Limb (tissue), 2 donors: ENCODE data around the gene OR4S1.
"Not testable (repeated sequence)": the region's sequence is repeated elsewhere in the genome, so short reads cannot be mapped to it uniquely, and the experiment has no call there.

Experiments
- DNase-seq, 2 donors: peaks; one replicate each; pipeline ENCODE4 v3.0.0-alpha.2; 2016; ENCODE audit errors: extremely low spot score in 2 of 2

The OR4S1 gene

DNA sequence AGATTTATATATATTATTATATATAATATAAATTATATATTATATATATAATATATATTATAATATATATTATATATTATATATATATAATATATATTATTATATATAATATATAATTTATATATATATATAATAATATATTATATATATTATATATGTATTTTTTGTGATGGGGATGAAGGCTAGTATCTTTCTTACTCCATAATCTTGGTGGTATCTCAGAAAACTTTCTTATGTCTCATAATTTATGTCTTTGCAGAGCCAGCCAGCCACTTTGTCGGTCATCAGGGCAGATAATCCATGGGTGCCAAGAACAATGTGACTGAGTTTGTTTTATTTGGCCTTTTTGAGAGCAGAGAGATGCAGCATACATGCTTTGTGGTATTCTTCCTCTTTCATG lies at the start of gene OR4S1:
Gene OR4S1 (plus strand): TSS at position 301 of the 400 bp plus-strand sequence. CDS start 0 bp downstream, at position 301.
- DNase-seq = no peak

DNA sequence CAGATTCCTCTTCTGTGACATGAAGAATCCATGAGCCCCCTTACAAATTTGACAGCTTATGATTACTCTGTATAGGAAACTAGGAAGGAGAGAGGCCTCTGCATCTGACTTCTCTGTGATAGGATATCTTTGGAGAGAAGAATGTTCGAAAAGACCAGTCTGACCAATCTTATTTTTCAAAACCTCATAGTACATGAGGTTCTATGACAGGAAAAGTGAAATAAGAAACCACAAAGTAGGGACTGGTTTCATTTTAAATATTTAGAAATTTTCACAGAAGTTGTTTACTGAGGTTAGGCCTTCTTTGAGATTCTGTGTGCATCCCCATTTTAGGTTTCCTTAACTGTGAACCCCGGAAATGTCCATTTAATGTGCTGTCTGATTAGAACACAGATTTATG lies 44.4 kb upstream of the OR4S1 start:
- no peak for DNase-seq

DNA sequence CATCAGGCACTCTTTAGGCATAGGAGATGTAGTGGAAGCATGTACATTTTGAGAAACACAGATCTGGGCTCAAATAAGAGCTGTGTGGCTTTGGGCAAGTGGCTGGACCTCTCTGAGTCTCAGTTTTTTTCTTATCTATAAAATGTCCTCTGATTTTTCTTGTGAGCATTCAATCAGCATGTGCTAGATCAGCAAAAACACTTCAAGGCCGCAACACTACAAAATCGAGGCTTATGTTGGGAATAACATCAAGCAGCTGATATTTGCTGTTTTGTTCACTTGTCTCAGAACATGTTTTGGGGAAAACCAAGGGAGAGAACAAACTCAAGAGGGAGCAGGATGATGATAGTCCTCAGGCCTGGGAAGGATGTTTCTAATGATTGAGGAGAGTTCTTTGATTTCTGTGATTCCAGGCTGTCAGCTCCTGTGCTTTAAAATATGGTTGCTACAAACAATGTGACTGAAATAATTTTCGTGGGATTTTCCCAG lies 42.6 kb upstream of the OR4S1 start, which contains the start of gene OR4X1:
Gene OR4X1 (plus strand): TSS at position 439 of the 489 bp plus-strand sequence. CDS start 0 bp downstream, at position 439.
- DNase-seq = no peak

DNA sequence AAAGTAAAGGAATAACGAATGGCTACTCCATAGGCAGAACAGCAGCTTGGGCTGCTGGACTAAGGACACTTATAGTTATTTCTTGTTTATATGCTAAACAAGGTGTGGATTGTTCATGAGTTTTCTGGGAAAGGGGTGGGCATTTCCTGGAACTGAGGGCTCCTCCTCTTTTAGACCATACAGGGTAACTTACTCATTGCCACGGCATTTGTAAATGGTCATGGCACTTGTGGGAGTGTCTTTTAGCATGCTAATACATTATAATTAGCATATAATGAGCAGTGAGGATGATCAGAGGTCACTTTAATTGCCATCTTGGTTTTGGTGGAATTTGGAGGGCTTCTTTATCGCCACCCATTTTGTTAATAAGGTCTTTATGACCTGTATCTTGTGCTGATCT lies 35.4 kb upstream of the OR4S1 start:
- no peak for DNase-seq

- DNase-seq = no peak
These were observed 33.4 kb upstream of the OR4S1 start for GRCh38 chr11:48272606-48273005.

DNA sequence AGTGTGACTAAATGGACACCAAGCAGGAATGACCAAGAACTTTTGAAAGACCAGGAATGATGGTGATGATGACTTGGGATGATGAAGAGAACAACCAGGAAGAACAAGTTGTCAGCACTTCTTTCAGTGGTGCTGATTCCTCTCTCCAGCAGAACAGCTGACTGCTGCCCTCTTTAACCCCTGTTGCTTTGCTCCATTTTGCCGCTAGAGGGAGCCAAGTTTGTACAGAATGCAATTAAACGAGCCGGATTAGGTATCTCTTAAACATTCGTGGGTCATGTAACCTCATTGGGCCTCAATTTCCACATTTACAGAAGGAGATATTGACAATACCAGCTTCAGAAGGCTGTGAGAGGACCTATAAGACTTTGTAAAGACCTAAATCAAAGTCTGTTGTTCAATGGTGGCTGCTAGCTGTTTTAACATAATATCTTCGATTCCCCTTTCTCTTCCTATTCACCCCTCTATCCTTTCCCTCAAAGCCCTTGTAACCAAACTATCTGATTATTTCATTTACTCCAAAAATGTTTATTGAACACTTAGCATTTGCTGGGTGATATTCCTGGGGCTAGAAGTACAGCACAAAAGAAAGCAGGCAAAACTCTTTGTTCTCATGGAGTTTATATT lies 1.9 kb downstream of the OR4S1 start:
- DNase-seq = peak in 1 of 2 donors; percentile 10

GRCh38 chr11:48313590-48313989 lies 7.6 kb downstream of the OR4S1 start:
- DNase-seq = not testable (repeated sequence)

DNA sequence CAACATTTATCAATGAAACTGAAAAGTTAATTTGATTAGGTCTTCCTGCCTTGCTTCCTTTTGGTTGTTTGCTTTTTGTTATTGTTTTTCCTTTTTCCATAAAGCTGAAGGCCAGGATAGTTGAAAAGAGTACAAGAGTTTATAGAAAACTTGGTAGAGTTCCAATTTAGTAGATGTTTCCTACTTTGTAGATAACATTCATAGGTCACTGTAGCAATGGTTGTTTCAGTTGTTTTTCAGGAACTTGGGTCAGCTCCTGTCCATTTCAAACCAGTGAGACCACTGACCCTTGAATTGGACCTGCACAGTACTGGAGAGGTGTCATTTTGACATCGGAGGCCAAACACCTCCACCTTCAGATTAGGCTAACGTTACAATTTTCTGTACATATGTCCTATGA lies 13.8 kb downstream of the OR4S1 start:
- DNase-seq = not testable (repeated sequence)

GRCh38 chr11:48324620-48325019 lies 18.6 kb downstream of the OR4S1 start, which contains the start of gene OR4C3:
OR4C3 (plus strand) TSS chr11:48324920; CDS start chr11:48325022, 102 bp downstream.
- not testable (repeated sequence) for DNase-seq

GRCh38 chr11:48341466-48341865 lies 35.4 kb downstream of the OR4S1 start:
- DNase-seq = no peak

DNA sequence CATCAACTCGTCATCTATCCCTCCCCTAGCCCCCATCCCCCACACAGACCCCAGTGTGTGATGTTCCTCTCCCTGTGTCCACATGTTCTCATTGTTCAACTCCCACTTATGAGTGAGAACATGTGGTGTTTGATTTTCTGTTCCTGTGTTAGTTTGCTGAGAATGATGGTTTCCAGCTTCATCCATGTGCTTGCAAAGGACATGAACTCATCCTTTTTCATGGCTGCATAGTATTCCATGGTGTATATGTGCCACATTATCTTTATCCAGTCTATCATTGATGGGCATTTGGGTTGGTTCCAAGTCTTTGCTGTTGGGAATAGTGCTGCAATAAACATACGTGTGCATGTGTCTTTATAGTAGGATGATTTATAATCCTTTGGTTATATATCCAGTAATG lies 36.5 kb downstream of the OR4S1 start:
- not testable (repeated sequence) for DNase-seq

GRCh38 chr11:48346286-48346685 lies 40.3 kb downstream of the OR4S1 start:
- not testable (repeated sequence) for DNase-seq

DNA sequence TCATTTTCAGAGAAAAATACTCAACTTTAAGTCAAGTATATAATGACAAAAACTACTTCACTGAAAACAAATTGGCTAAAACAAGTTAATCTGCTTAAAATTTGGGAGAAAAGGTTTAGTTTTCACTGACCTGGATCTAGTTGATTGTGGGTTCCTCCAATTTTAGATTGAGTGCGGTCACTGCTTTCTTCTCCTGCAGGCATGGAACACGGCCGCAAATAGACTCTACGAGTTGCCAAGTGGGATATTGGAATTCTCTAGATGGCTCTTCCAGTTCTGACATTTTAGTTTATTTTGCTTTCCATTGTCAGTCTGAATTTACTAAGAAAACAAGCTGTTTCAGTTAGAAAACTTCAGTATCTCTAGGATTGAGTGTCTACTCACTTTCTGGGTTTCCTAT lies 48.0 kb downstream of the OR4S1 start:
- no peak for DNase-seq

DNA sequence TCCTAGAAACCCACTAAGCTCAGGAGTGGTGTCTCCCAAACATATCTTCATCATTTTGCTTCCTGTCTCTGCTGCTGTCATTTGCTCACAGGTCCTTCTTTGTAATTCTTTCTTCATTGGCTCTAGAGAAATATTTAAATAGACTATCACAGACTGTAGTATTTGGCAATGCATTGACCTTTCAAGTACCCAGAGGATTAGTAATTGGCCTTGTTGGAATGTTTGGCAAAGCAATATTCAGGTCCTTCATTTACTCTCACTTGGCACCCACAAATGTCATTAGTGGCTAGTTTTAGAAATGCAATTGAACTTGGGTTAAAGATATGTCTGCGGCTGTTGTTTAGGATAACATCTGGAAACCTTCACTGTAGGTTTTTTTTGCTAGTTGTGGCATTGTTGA lies 48.7 kb downstream of the OR4S1 start:
- DNase-seq = no peak
